Activated CD4-positive, alpha-beta T cell treated with anti-CD3 and anti-CD28 coated beads, Interleukin-2, amount 50 U/mL, for 24 hours (primary cell): Measurements from ENCODE around the gene FSD1L.
"Not testable (repeated sequence)": the region's sequence is repeated elsewhere in the genome, so short reads cannot be mapped to it uniquely, and the experiment has no call there.

ENCODE experiments used
- DNase-seq, 2 donors: peaks; one replicate each; pipeline ENCODE4 v3.0.0-alpha.2; 2020; ENCODE audit warnings: low read depth in 1 of 2, low spot score in 1 of 2

Gene FSD1L

GRCh38 chr9:105483618-105484017 is 35.8 kb downstream of the FSD1L start:
- no peak for DNase-seq

GRCh38 chr9:105484226-105484625 is 36.4 kb downstream of the FSD1L start:
- DNase-seq = no peak

- no peak for DNase-seq
Observed at GRCh38 chr9:105485131-105485530, 37.3 kb downstream of the FSD1L start.

- DNase-seq = no peak
Observed at GRCh38 chr9:105496826-105497225, 49.0 kb downstream of the FSD1L start.

- DNase-seq = no peak
Observed at GRCh38 chr9:105497704-105498103, 49.9 kb downstream of the FSD1L start.

- no peak for DNase-seq
Observed at GRCh38 chr9:105500108-105500766, 52.4 kb downstream of the FSD1L start.

GRCh38 chr9:105501414-105501813 is 53.6 kb downstream of the FSD1L start:
- no peak for DNase-seq

- no peak for DNase-seq
Observed at GRCh38 chr9:105502276-105502675, 54.4 kb downstream of the FSD1L start.

GRCh38 chr9:105503881-105504280 is 56.0 kb downstream of the FSD1L start:
- DNase-seq = no peak

GRCh38 chr9:105507096-105507790 is 59.4 kb downstream of the FSD1L start:
- DNase-seq = no peak

- DNase-seq = no peak
Observed at GRCh38 chr9:105508530-105508929, 60.7 kb downstream of the FSD1L start.

- DNase-seq = no peak
Observed at GRCh38 chr9:105510024-105510423, 62.2 kb downstream of the FSD1L start.

GRCh38 chr9:105511446-105511845 is 63.6 kb downstream of the FSD1L start:
- DNase-seq = no peak

GRCh38 chr9:105515811-105516413 is 68.1 kb downstream of the FSD1L start:
- no peak for DNase-seq

GRCh38 chr9:105519710-105520369 is 72.0 kb downstream of the FSD1L start:
- DNase-seq = peak in 1 of 2 donors; percentile 4

- DNase-seq = not testable (repeated sequence)
Observed at GRCh38 chr9:105520992-105521391, 73.2 kb downstream of the FSD1L start.

GRCh38 chr9:105522618-105523385 is 75.0 kb downstream of the FSD1L start:
- DNase-seq = not testable (repeated sequence)

GRCh38 chr9:105531530-105531929 is 83.7 kb downstream of the FSD1L start:
- DNase-seq = no peak

GRCh38 chr9:105535920-105536668 is 88.3 kb downstream of the FSD1L start:
- no peak for DNase-seq

GRCh38 chr9:105539452-105539851 is 91.6 kb downstream of the FSD1L start:
- DNase-seq = no peak
